Hepatocyte (in vitro differentiated cells): Measurements from ENCODE around the gene ABLIM2. TPM values are rescaled to one million over a fixed set of nuclear protein-coding genes. Genes with fewer than 3 reads are reported as not detected.

Experiments
- DNase-seq: peaks from one replicate; pipeline ENCODE4 v3.0.0-alpha.2; 2016; ENCODE audit warnings: low spot score
- H2AFZ ChIP-seq: fragments of 200-600 bp; sonication (generic); 2 replicates; pipeline ENCODE4 v1.6.0; 2016; ENCODE audit warnings: antibody characterized with exemption, mild to moderate bottlenecking
- H3K27ac ChIP-seq: fragments of 200-600 bp; sonication (generic); 2 replicates; pipeline ENCODE4 v1.5.1; 2016; ENCODE audit warnings: mild to moderate bottlenecking
- H3K27me3 ChIP-seq: fragments of 200-600 bp; sonication (generic); 2 replicates; pipeline ENCODE4 v1.6.1; 2016
- H3K36me3 ChIP-seq: fragments of 200-600 bp; sonication (generic); replicated peaks from 2 replicates; pipeline ENCODE4 v1.5.1; 2016; ENCODE audit warnings: low read depth; ENCODE audit not compliant: insufficient read depth
- H3K4me1 ChIP-seq: fragments of 200-600 bp; sonication (generic); 2 replicates; pipeline ENCODE4 v1.5.1; 2016; ENCODE audit warnings: mild to moderate bottlenecking, moderate library complexity; ENCODE audit not compliant: insufficient read depth
- H3K4me2 ChIP-seq: fragments of 200-600 bp; sonication (generic); 2 replicates; pipeline ENCODE4 v1.6.0; 2016
- H3K4me3 ChIP-seq: fragments of 200-600 bp; sonication (generic); 2 replicates; pipeline ENCODE4 v1.5.1; 2016; ENCODE audit warnings: mild to moderate bottlenecking
- H3K79me2 ChIP-seq: fragments of 200-600 bp; sonication (generic); 2 replicates; pipeline ENCODE4 v1.6.0; 2017; ENCODE audit warnings: mild to moderate bottlenecking
- H3K9me2 ChIP-seq: fragments of 200-600 bp; sonication (generic); replicated peaks from 2 replicates; pipeline ENCODE4 v1.6.0; 2017; ENCODE audit warnings: mild to moderate bottlenecking; ENCODE audit not compliant: insufficient read depth
- H3K9me3 ChIP-seq: fragments of 200-600 bp; sonication (generic); 2 replicates; pipeline ENCODE4 v1.5.1; 2016; ENCODE audit warnings: low read depth, mild to moderate bottlenecking
- H4K20me1 ChIP-seq: fragments of 200-600 bp; sonication (generic); 2 replicates; pipeline ENCODE4 v1.6.0; 2016; ENCODE audit warnings: mild to moderate bottlenecking; ENCODE audit not compliant: insufficient read depth, poor library complexity, severe bottlenecking
- CTCF ChIP-seq: fragments of 200-600 bp; sonication (generic); IDR thresholded peaks from 2 replicates; pipeline ENCODE4 v1.5.1; 2016; ENCODE audit warnings: antibody characterized with exemption, mild to moderate bottlenecking; ENCODE audit not compliant: poor library complexity
- EZH2 ChIP-seq: fragments of 200-600 bp; sonication (generic); IDR thresholded peaks from 2 replicates; pipeline ENCODE4 v1.6.1; 2016; ENCODE audit warnings: antibody characterized with exemption, mild to moderate bottlenecking, borderline replicate concordance
- EZH2phosphoT487 ChIP-seq: fragments of 200-600 bp; sonication (generic); IDR thresholded peaks from one replicate; pipeline ENCODE4 v1.6.1; 2018; ENCODE audit warnings: antibody characterized with exemption, mild to moderate bottlenecking, low read depth, moderate library complexity; ENCODE audit not compliant: unreplicated experiment, severe bottlenecking
- WGBS: methylation state at CpG from one replicate; pipeline ENCODE4 v1.1.6; 2016; ENCODE audit warnings: low lambda C conversion rate; ENCODE audit errors: missing lambda C conversion rate; 5-methylcytosine and 5-hydroxymethylcytosine counted together
- polyA plus RNA-seq: library from polyadenylated mRNA; unstranded; fragments of >200 nt; fragmentation: Nextera tagmentation; extraction: Ambion mirVana; gene quantifications from 2 replicates; pipeline ENCODE4 v1.2.1, GENCODE V29; 2016
- total RNA-seq: library from RNA; depleted of rRNA; stranded (reverse); fragments of >200 nt; gene quantifications from 2 replicates; pipeline ENCODE4 v1.2.3, GENCODE V29; 2014

Gene ABLIM2
- total and polyA plus RNA-seq, 2 experiments from 2014 or later = 1.7 to 2.0 TPM

- Histone ChIP-seq H3K9me2 (no peaks in the 10 kb centered on the region), H3K9me3 (no peaks in the 10 kb centered on the region), H2AFZ (no peak overlapping the region), H4K20me1 (no peaks in the 10 kb centered on the region), H3K4me1 (no peaks in the 10 kb centered on the region), H3K27me3 (no peaks in the 10 kb centered on the region), H3K4me3 (no peak overlapping the region), H3K79me2 (no peaks in the 10 kb centered on the region), H3K27ac (no peak overlapping the region), H3K36me3 (no peaks in the 10 kb centered on the region), H3K4me2 (no peak overlapping the region)
- DNase-seq = no peak
- WGBS = 92% methylated on average over 7 of the region's 7 CpGs
- TF ChIP-seq EZH2phosphoT487 (no peak), CTCF (no peak), EZH2 (no peak)
Measured at GRCh38 chr4:7999279-7999678, 159.3 kb downstream of the ABLIM2 start.

- Histone ChIP-seq H3K9me2 (no peaks in the 10 kb centered on the region), H4K20me1 (no peaks in the 10 kb centered on the region), H3K4me1 (no peaks in the 10 kb centered on the region), H3K4me2 (no peak overlapping the region), H3K27me3 (no peaks in the 10 kb centered on the region), H3K4me3 (no peak overlapping the region), H2AFZ (no peak overlapping the region), H3K9me3 (no peaks in the 10 kb centered on the region), H3K27ac (no peak overlapping the region), H3K79me2 (no peaks in the 10 kb centered on the region), H3K36me3 (no peaks in the 10 kb centered on the region)
- TF ChIP-seq EZH2 (no peak), CTCF (no peak), EZH2phosphoT487 (no peak)
- no peak for DNase-seq
- 94% methylated on average over 7 of the region's 8 CpGs for WGBS
Measured at GRCh38 chr4:7998447-7998846, 160.2 kb downstream of the ABLIM2 start.

- Histone ChIP-seq H3K4me1 (no peaks in the 10 kb centered on the region), H3K9me2 (no peaks in the 10 kb centered on the region), H3K4me2 (no peak overlapping the region), H4K20me1 (no peaks in the 10 kb centered on the region), H3K4me3 (no peak overlapping the region), H2AFZ (no peak overlapping the region), H3K79me2 (no peaks in the 10 kb centered on the region), H3K36me3 (no peaks in the 10 kb centered on the region), H3K27me3 (no peaks in the 10 kb centered on the region), H3K27ac (no peak overlapping the region), H3K9me3 (no peaks in the 10 kb centered on the region)
- DNase-seq = no peak
- no peak for TF ChIP-seq EZH2
- no peak for TF ChIP-seq CTCF
- TF ChIP-seq EZH2phosphoT487 = no peak
- 94% methylated on average over 6 of the region's 6 CpGs for WGBS
Measured at GRCh38 chr4:7995866-7996265, 162.7 kb downstream of the ABLIM2 start.

GRCh38 chr4:7995135-7995534, 163.5 kb downstream of the ABLIM2 start:
- 90% methylated on average over 7 of the region's 7 CpGs for WGBS
- H3K4me2 ChIP-seq = no peak overlapping the region
- no peak overlapping the region for H3K27ac ChIP-seq
- no peaks in the 10 kb centered on the region for H3K79me2 ChIP-seq
- H3K4me3 ChIP-seq = no peak overlapping the region
- H3K27me3 ChIP-seq = no peaks in the 10 kb centered on the region
- H3K4me1 ChIP-seq = no peaks in the 10 kb centered on the region
- no peak overlapping the region for H2AFZ ChIP-seq
- no peaks in the 10 kb centered on the region for H3K9me2 ChIP-seq
- DNase-seq = no peak
- H3K36me3 ChIP-seq = no peaks in the 10 kb centered on the region
- no peaks in the 10 kb centered on the region for H3K9me3 ChIP-seq
- TF ChIP-seq CTCF (no peak), EZH2phosphoT487 (no peak), EZH2 (no peak)
- no peaks in the 10 kb centered on the region for H4K20me1 ChIP-seq
